PC-3 (cell line): ENCODE data around the gene BRK1. TPM values are rescaled to one million over a fixed set of nuclear protein-coding genes. Genes with fewer than 3 reads are reported as not detected.
A peak's percentile ranks its signal among the peaks of the same experiment; 100 is the strongest.

ENCODE experiments used
- ATAC-seq: fragments of 200-7000 bp; cut with Tn5 transposase; 2 replicates; pipeline ENCODE4 v1.9.1; 2020; ENCODE audit warnings: mild to moderate bottlenecking, moderate library complexity
- BruUV-seq: library from RNA; stranded (reverse); fragments of 400-500 nt; replicated peaks from 2 replicates; lab custom pipeline; 2021; lab: Mats Ljungman, UMichigan
- CTCF ChIA-PET: fragments of 300-600 bp; sonication (Branson Sonifier 250); formaldehyde crosslinking; loops from one replicate; lab custom pipeline; 2022; ENCODE audit warnings: antibody characterized with exemption; lab: Charles Lee
- POLR2A ChIA-PET: fragments of 300-600 bp; sonication (Branson Sonifier 250); formaldehyde crosslinking; loops from one replicate; lab custom pipeline; 2022; ENCODE audit warnings: antibody characterized with exemption; ENCODE audit not compliant: unreplicated experiment; lab: Charles Lee
- DNase-seq: peaks from one replicate; pipeline ENCODE4 v3.0.0-alpha.2; 2015
- H2AFZ ChIP-seq: fragments of 300-600 bp; sonication (generic); 2 replicates; pipeline ENCODE4 v1.6.0; 2016; ENCODE audit warnings: antibody characterized with exemption, low read length
- H3F3A ChIP-seq: fragments of 300-600 bp; sonication (generic); one replicate; pipeline ENCODE4 v1.6.0; 2017; ENCODE audit warnings: antibody characterized with exemption, low read length, control low read depth, mild to moderate bottlenecking; ENCODE audit not compliant: unreplicated experiment
- H3K27ac ChIP-seq: fragments of 300-600 bp; sonication (generic); 2 replicates; pipeline ENCODE4 v1.5.1; 2016; ENCODE audit warnings: mild to moderate bottlenecking, low read length
- H3K27me3 ChIP-seq: fragments of 300-600 bp; sonication (generic); 2 replicates; pipeline ENCODE4 v1.6.1; 2016; ENCODE audit warnings: low read length, mixed read lengths
- H3K36me3 ChIP-seq: fragments of 300-600 bp; sonication (generic); 2 replicates; pipeline ENCODE4 v1.6.1; 2016; ENCODE audit warnings: low read depth, mixed run types, low read length, mixed read lengths
- H3K4me1 ChIP-seq: fragments of 300-600 bp; sonication (generic); 2 replicates; pipeline ENCODE4 v1.5.1; 2016; ENCODE audit warnings: low read length; ENCODE audit not compliant: insufficient read depth
- H3K4me2 ChIP-seq: fragments of 300-600 bp; sonication (generic); 2 replicates; pipeline ENCODE4 v1.6.0; 2016; ENCODE audit warnings: low read length
- H3K4me3 ChIP-seq: fragments of 300-600 bp; sonication (generic); 2 replicates; pipeline ENCODE4 v1.5.1; 2016; ENCODE audit warnings: mild to moderate bottlenecking, low read length, mixed read lengths
- H3K79me2 ChIP-seq: fragments of 300-600 bp; sonication (generic); 2 replicates; pipeline ENCODE4 v1.6.1; 2017; ENCODE audit warnings: low read length, mixed read lengths
- H3K9ac ChIP-seq: fragments of 300-600 bp; sonication (generic); 2 replicates; pipeline ENCODE4 v1.6.0; 2016; ENCODE audit warnings: mild to moderate bottlenecking, low read length
- H3K9me2 ChIP-seq: fragments of 300-600 bp; sonication (generic); replicated peaks from 2 replicates; pipeline ENCODE4 v1.6.1; 2016; ENCODE audit warnings: mixed run types, low read length, mixed read lengths
- H3K9me3 ChIP-seq: fragments of 300-600 bp; sonication (generic); 2 replicates; pipeline ENCODE4 v1.6.1; 2016; ENCODE audit warnings: low read length, mixed read lengths
- H4K20me1 ChIP-seq: fragments of 300-600 bp; sonication (generic); 2 replicates; pipeline ENCODE4 v1.6.1; 2016; ENCODE audit warnings: low read length, mixed read lengths
- CTCF ChIP-seq: fragments of 300-600 bp; sonication (generic); conservative IDR thresholded peaks from 2 replicates; pipeline ENCODE4 v1.5.1; 2017; ENCODE audit warnings: antibody characterized with exemption, low read depth, mild to moderate bottlenecking, low read length
- EZH2 ChIP-seq: fragments of 300-600 bp; sonication (generic); IDR thresholded peaks from one replicate; pipeline ENCODE4 v1.6.1; 2017; ENCODE audit warnings: antibody characterized with exemption, mild to moderate bottlenecking, low read length; ENCODE audit not compliant: unreplicated experiment
- EZH2phosphoT487 ChIP-seq: fragments of 300-600 bp; sonication (generic); IDR thresholded peaks from 2 replicates; pipeline ENCODE4 v1.6.1; 2018; ENCODE audit warnings: mild to moderate bottlenecking, antibody characterized with exemption, low read length, borderline replicate concordance
- intact Hi-C: fragments of 100-400 bp; cut with micrococcal nuclease; formaldehyde crosslinking; loops from 2 replicates; pipeline ENCODE4 v1.9.0; 2023
- total RNA-seq: library from RNA; depleted of rRNA; stranded (reverse); fragments of >200 nt; gene quantifications from 2 replicates; pipeline ENCODE4 v1.2.3, GENCODE V29; 2014

BRK1 gene
- total RNA-seq, 1 experiment from 2014 or later, result 140 TPM

GRCh38 chr3:10136426-10137005, 21.0 kb downstream of the BRK1 start:
- Histone ChIP-seq H3K4me3 (no peak overlapping the region), H3K9ac (no peak overlapping the region), H3K4me1 (0 out of 2 replicates have a peak, but pooled peaks cover 4% of the 10 kb centered on the region), H3K79me2 (no peaks in the 10 kb centered on the region), H3K9me2 (no peaks in the 10 kb centered on the region), H3K27ac (no peak overlapping the region), H3F3A (no peaks in the 10 kb centered on the region), H4K20me1 (no peaks in the 10 kb centered on the region), H3K4me2 (no peak overlapping the region), H3K9me3 (no peaks in the 10 kb centered on the region), H2AFZ (no peak overlapping the region), H3K36me3 (no peaks in the 10 kb centered on the region), H3K27me3 (no peaks in the 10 kb centered on the region)
- no TSS peak for BruUV-seq
- ATAC-seq (no peak), DNase-seq (no peak)
- intact Hi-C loops, result no loop called here
- TF ChIP-seq CTCF, result no peak
- TF ChIP-seq EZH2, result no peak
- TF ChIP-seq EZH2phosphoT487, result no peak
- ChIA-PET POLR2A (no interaction called here), CTCF (no interaction called here)

- BruUV-seq, result no TSS peak
- Histone ChIP-seq H3K79me2 (peaks cover 4% of the 10 kb centered on the region), H4K20me1 (no peaks in the 10 kb centered on the region), H3K9me3 (no peaks in the 10 kb centered on the region), H3K4me3 (no peak overlapping the region), H3K27me3 (no peaks in the 10 kb centered on the region), H3K4me1 (0 out of 2 replicates have a peak, but pooled peaks cover 4% of the 10 kb centered on the region), H2AFZ (no peak overlapping the region), H3K4me2 (no peak overlapping the region), H3F3A (no peaks in the 10 kb centered on the region), H3K9ac (no peak overlapping the region), H3K36me3 (no peaks in the 10 kb centered on the region), H3K27ac (no peak overlapping the region), H3K9me2 (no peaks in the 10 kb centered on the region)
- peak; percentile 15 for DNase-seq
- intact Hi-C loops, result no loop called here
- POLR2A ChIA-PET, result no interaction called here
- CTCF ChIA-PET, result no interaction called here
- TF ChIP-seq EZH2 (no peak), CTCF (no peak), EZH2phosphoT487 (no peak)
- ATAC-seq, result no peak
These were observed 21.7 kb downstream of the BRK1 start for GRCh38 chr3:10137178-10137577.

- BruUV-seq, result TSS peak; percentile 71
- Histone ChIP-seq H2AFZ (peak overlapping the region; percentile 73), H3K4me2 (peak overlapping the region; percentile 100), H3K9me2 (no peaks in the 10 kb centered on the region), H3F3A (no peaks in the 10 kb centered on the region), H3K4me3 (peak overlapping the region; percentile 97; the same call in 1 of the 2 replicates), H3K9ac (peak overlapping the region; percentile 84), H3K36me3 (no peaks in the 10 kb centered on the region), H3K79me2 (peaks cover 43% of the 10 kb centered on the region), H3K27me3 (no peaks in the 10 kb centered on the region), H4K20me1 (peaks cover 14% of the 10 kb centered on the region), H3K9me3 (no peaks in the 10 kb centered on the region), H3K4me1 (peaks cover 10% of the 10 kb centered on the region; the same call in 1 of the 2 replicates), H3K27ac (no peak overlapping the region)
- TF ChIP-seq CTCF (no peak), EZH2phosphoT487 (no peak), EZH2 (no peak)
- ATAC-seq (no peak), DNase-seq (no peak)
- CTCF ChIA-PET, result interaction anchor here (0.6 kb wide), 1 partner anchor 145 kb away, joined by 4 read pairs; no protein-coding TSS in a partner anchor
- intact Hi-C loops, result loop anchor here (5.0 kb wide), 1 partner anchor 66 kb away; no protein-coding TSS in a partner anchor
- POLR2A ChIA-PET, result interaction anchor here (1.0 kb wide), 2 partner anchors 19 to 51 kb away, joined by 3 to 16 read pairs; no protein-coding TSS in a partner anchor
These were observed 25.6 kb downstream of the BRK1 start for GRCh38 chr3:10140996-10141546.
